Ascending aorta (tissue), 2 donors: ENCODE data around the gene RAD23A. TPM values are rescaled to one million over a fixed set of nuclear protein-coding genes. Genes with fewer than 3 reads are reported as not detected.

Experiments
- DNase-seq, 2 donors: peaks; one replicate each; pipeline ENCODE4 v3.0.0-alpha.2; 2019; ENCODE audit warnings: low spot score in 2 of 2
- H3K27ac ChIP-seq, 2 donors: fragments of 200-600 bp; sonication (generic); one replicate each; pipeline ENCODE4 v1.5.1; 2016 to 2017; ENCODE audit warnings: mild to moderate bottlenecking in 1 of 2
- H3K27me3 ChIP-seq: fragments of 200-600 bp; sonication (generic); one replicate; pipeline ENCODE4 v1.5.1; 2017
- H3K36me3 ChIP-seq, 2 donors: fragments of 200-600 bp; sonication (generic); one replicate each; pipeline ENCODE4 v1.5.1; 2016
- H3K4me1 ChIP-seq, 2 donors: fragments of 200-600 bp; sonication (generic); one replicate each; pipeline ENCODE4 v1.5.1; 2016 to 2017; ENCODE audit warnings: mild to moderate bottlenecking in 1 of 2
- H3K4me3 ChIP-seq, 2 donors: fragments of 200-600 bp; sonication (generic); one replicate each; pipeline ENCODE4 v1.5.1; 2016 to 2017; ENCODE audit warnings: mild to moderate bottlenecking in 1 of 2
- H3K9me3 ChIP-seq, 2 donors: fragments of 200-600 bp; sonication (generic); one replicate each; pipeline ENCODE4 v1.5.1; 2016
- CTCF ChIP-seq, 3 experiments: fragments of 200-600 bp in 2 of 3; fragments of 450-650 bp in 1 of 3; sonication (generic) in 2 of 3; IDR thresholded peaks; one replicate each; pipeline ENCODE4 v1.5.1; 2016 to 2019; ENCODE audit warnings: antibody characterized with exemption in 3 of 3, mild to moderate bottlenecking in 1 of 3, moderate library complexity in 1 of 3
- intact Hi-C: fragments of 100-400 bp; cut with DNase I; formaldehyde crosslinking; loops from one replicate; pipeline ENCODE4 v1.15.1; 2023
- total RNA-seq: library from RNA; depleted of rRNA; stranded (reverse); fragments of >200 nt; gene quantifications from one replicate; pipeline ENCODE4 v1.1.0, GENCODE V29; 2016

The RAD23A gene
- total RNA-seq, 1 donor from 2014 or later = 146 TPM

- H3K36me3 ChIP-seq = peaks cover 1 to 4% of the 10 kb centered on the region in 2 donors
- intact Hi-C loops = no loop called here
- TF ChIP-seq CTCF (IDR thresholded peaks at IDR 0.05) = no peak
- H3K9me3 ChIP-seq = no peaks in the 10 kb centered on the region
- peaks cover 5 to 10% of the 10 kb centered on the region in 2 donors for H3K4me1 ChIP-seq
- no peak for DNase-seq
- no peak overlapping the region for H3K4me3 ChIP-seq
- no peak overlapping the region for H3K27ac ChIP-seq
- no peaks in the 10 kb centered on the region for H3K27me3 ChIP-seq
These were observed 13.8 kb downstream of the RAD23A start for GRCh38 chr19:12959481-12959880.

- peak; percentile 72 to 95 (median 87) for TF ChIP-seq CTCF (IDR thresholded peaks at IDR 0.05)
- H3K27ac ChIP-seq = peak overlapping the region; percentile 12 to 71
These were observed 19.6 kb downstream of the RAD23A start for GRCh38 chr19:12965017-12965811.

GRCh38 chr19:12965812-12966135, 20.1 kb downstream of the RAD23A start:
- Histone ChIP-seq H3K9me3 (no peaks in the 10 kb centered on the region), H3K27me3 (no peaks in the 10 kb centered on the region), H3K36me3 (no peaks in the 10 kb centered on the region), H3K4me3 (peak overlapping the region; percentile 56 to 73), H3K4me1 (peaks cover 0 to 4% of the 10 kb centered on the region in 2 donors), H3K27ac (peak overlapping the region; percentile 12 to 71)
- no peak for DNase-seq
- intact Hi-C loops = no loop called here
- TF ChIP-seq CTCF (IDR thresholded peaks at IDR 0.05) = no peak

More at GRCh38 chr19:12965017-12965811, 19.6 kb downstream of the RAD23A start:
- Histone ChIP-seq H3K27me3 (no peaks in the 10 kb centered on the region), H3K9me3 (no peaks in the 10 kb centered on the region), H3K4me1 (peaks cover 0 to 4% of the 10 kb centered on the region in 2 donors), H3K36me3 (no peaks in the 10 kb centered on the region), H3K4me3 (peak overlapping the region; percentile 56 to 73)
- DNase-seq = peak in 1 of 2 donors; percentile 90
- intact Hi-C loops = no loop called here

- no peaks in the 10 kb centered on the region for H3K27me3 ChIP-seq
- H3K9me3 ChIP-seq = no peaks in the 10 kb centered on the region
- no peak overlapping the region for H3K4me3 ChIP-seq
- no peak for DNase-seq
- no peaks in the 10 kb centered on the region for H3K36me3 ChIP-seq
- H3K4me1 ChIP-seq = peaks cover 0 to 4% of the 10 kb centered on the region in 2 donors
- intact Hi-C loops = no loop called here
- TF ChIP-seq CTCF (IDR thresholded peaks at IDR 0.05) = no peak
- no peak overlapping the region for H3K27ac ChIP-seq
These were observed 22.2 kb downstream of the RAD23A start for GRCh38 chr19:12967907-12968306.

- Histone ChIP-seq H3K27me3 (no peaks in the 10 kb centered on the region), H3K4me1 (peaks cover 0 to 4% of the 10 kb centered on the region in 2 donors), H3K4me3 (no peak within 1 kb of the TSS), H3K27ac (peak within 1 kb of the TSS; percentile 23 to 45), H3K36me3 (no peaks in the 10 kb centered on the region), H3K9me3 (no peaks in the 10 kb centered on the region)
- no peak for DNase-seq
- intact Hi-C loops = no loop called here
- TF ChIP-seq CTCF (IDR thresholded peaks at IDR 0.05) = no peak
These were observed 23.8 kb downstream of the RAD23A start, which contains the start of gene DAND5 for GRCh38 chr19:12969292-12969988. Gene DAND5, plus strand, starts transcription at chr19:12969576. Its CDS starts 85 bp downstream, at chr19:12969661.
